ENCODE measurements around the gene FAM98B. TPM values are rescaled to one million over a fixed set of nuclear protein-coding genes. Genes with fewer than 3 reads are reported as not detected.

The FAM98B gene
- total and polyA plus RNA-seq, 2 of the 13 experiments (the other 11 are each of a cell fraction or from before 2014, with no cell fraction given): 3.7 to 4.7 TPM

DNA sequence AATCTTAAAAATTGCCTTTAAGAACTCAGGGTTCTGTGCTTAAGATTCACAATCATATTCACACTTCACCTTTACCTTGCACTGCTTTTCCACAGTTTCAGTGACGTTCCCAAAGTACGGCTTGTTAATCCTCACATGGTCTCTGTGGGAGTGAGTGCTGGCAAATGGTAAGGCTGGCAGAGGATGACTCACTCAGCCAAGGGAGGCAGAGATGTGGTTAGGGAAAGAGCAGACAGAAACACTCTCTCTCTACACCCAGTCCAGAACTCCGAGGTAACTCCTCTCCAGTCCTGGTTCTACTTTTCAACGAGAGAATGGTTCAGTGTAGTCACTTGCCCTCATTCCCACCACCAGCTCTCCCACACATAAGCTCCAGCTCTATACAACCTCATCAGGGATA lies 77.6 kb downstream of the FAM98B start (continued):
- TF ChIP-seq, protein P1, sequence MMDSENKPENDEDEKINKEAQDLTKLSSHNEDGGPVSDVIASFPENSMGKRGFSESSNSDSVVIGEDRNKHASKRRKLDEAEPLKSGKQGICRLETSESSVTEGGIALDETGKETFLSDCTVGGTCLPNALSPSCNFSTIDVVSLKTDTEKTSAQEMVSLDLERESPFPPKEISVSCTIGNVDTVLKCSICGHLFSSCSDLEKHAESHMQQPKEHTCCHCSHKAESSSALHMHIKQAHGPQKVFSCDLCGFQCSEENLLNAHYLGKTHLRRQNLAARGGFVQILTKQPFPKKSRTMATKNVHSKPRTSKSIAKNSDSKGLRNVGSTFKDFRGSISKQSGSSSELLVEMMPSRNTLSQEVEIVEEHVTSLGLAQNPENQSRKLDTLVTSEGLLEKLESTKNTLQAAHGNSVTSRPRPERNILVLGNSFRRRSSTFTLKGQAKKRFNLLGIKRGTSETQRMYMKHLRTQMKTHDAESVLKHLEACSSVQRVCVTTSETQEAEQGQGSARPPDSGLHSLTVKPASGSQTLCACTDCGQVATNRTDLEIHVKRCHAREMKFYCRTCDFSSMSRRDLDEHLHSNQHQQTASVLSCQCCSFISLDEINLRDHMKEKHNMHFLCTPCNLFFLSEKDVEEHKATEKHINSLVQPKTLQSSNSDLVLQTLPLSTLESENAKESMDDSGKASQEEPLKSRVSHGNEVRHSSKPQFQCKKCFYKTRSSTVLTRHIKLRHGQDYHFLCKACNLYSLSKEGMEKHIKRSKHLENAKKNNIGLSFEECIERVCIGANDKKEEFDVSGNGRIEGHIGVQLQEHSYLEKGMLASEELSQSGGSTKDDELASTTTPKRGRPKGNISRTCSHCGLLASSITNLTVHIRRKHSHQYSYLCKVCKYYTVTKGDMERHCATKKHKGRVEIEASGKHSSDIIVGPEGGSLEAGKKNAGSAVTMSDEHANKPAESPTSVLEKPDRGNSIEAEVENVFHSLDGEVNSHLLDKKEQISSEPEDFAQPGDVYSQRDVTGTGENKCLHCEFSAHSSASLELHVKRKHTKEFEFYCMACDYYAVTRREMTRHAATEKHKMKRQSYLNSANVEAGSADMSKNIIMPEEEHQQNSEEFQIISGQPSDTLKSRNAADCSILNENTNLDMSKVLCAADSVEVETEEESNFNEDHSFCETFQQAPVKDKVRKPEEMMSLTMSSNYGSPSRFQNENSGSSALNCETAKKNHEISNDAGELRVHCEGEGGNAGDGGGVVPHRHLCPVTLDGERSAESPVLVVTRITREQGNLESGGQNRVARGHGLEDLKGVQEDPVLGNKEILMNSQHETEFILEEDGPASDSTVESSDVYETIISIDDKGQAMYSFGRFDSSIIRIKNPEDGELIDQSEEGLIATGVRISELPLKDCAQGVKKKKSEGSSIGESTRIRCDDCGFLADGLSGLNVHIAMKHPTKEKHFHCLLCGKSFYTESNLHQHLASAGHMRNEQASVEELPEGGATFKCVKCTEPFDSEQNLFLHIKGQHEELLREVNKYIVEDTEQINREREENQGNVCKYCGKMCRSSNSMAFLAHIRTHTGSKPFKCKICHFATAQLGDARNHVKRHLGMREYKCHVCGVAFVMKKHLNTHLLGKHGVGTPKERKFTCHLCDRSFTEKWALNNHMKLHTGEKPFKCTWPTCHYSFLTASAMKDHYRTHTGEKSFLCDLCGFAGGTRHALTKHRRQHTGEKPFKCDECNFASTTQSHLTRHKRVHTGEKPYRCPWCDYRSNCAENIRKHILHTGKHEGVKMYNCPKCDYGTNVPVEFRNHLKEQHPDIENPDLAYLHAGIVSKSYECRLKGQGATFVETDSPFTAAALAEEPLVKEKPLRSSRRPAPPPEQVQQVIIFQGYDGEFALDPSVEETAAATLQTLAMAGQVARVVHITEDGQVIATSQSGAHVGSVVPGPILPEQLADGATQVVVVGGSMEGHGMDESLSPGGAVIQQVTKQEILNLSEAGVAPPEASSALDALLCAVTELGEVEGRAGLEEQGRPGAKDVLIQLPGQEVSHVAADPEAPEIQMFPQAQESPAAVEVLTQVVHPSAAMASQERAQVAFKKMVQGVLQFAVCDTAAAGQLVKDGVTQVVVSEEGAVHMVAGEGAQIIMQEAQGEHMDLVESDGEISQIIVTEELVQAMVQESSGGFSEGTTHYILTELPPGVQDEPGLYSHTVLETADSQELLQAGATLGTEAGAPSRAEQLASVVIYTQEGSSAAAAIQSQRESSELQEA (CRISPR knock-in tag; IDR thresholded peaks at IDR 0.05; ENCODE audit: not compliant biosample characterization): no peak
- no peak for TF ChIP-seq CENPT (CRISPR knock-in tag; IDR thresholded peaks at IDR 0.05; ENCODE audit: low read depth)
- TF ChIP-seq, protein P2, sequence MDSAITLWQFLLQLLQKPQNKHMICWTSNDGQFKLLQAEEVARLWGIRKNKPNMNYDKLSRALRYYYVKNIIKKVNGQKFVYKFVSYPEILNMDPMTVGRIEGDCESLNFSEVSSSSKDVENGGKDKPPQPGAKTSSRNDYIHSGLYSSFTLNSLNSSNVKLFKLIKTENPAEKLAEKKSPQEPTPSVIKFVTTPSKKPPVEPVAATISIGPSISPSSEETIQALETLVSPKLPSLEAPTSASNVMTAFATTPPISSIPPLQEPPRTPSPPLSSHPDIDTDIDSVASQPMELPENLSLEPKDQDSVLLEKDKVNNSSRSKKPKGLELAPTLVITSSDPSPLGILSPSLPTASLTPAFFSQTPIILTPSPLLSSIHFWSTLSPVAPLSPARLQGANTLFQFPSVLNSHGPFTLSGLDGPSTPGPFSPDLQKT (CRISPR knock-in tag; IDR thresholded peaks at IDR 0.05; ENCODE audit: borderline replicate concordance): no peak
